K562 (cell line): ENCODE measurements around the gene RPLP2. TPM values are rescaled to one million over a fixed set of nuclear protein-coding genes. Genes with fewer than 3 reads are reported as not detected.

ENCODE experiments used
- CBX3 ChIP-seq, 2 experiments: IDR thresholded peaks; 1 replicate in 1 of 2; 2 replicates in 1 of 2; pipeline ENCODE4 v1.6.1; 2012; ENCODE audit warnings: inconsistent platforms in 2 of 2, low read length in 2 of 2, borderline replicate concordance in 1 of 2, control low read depth in 1 of 2
- ELK3 ChIP-seq: fragments of 450-650 bp; formaldehyde crosslinking; IDR thresholded peaks from 2 replicates; pipeline ENCODE4 v1.4.0; 2020; ENCODE audit warnings: mild to moderate bottlenecking
- HSF4 ChIP-seq: fragments of 250-450 bp; sonication (Bioruptor Pico); IDR thresholded peaks from 2 replicates; pipeline ENCODE4 v2.1.2; 2022; ENCODE audit warnings: mild to moderate bottlenecking, moderate library complexity, borderline replicate concordance
- JUN ChIP-seq, 2 experiments: sonication (generic) in 1 of 2; formaldehyde crosslinking in 1 of 2; IDR thresholded peaks; 2 replicates each; pipeline versions ENCODE4 v1.6.1 to v1.8.0; 2012 to 2022; ENCODE audit warnings: borderline replicate concordance in 2 of 2, mild to moderate bottlenecking in 2 of 2, improper control_type of control experiment in 1 of 2, low read depth in 1 of 2, low read length in 1 of 2, missing genetic modification reagents in 1 of 2
- KDM2B ChIP-seq: fragments of 250-450 bp; sonication (Bioruptor Pico); IDR thresholded peaks from 2 replicates; pipeline ENCODE4 v1.8.0; 2021; ENCODE audit warnings: mild to moderate bottlenecking, moderate library complexity
- MGA ChIP-seq: fragments of 450-650 bp; IDR thresholded peaks from 2 replicates; pipeline ENCODE4 v1.6.1; 2016; ENCODE audit warnings: mild to moderate bottlenecking, moderate library complexity
- RBM15 ChIP-seq: fragments of 200-400 bp; formaldehyde crosslinking; IDR thresholded peaks from 2 replicates; pipeline ENCODE4 v1.6.1; 2018; ENCODE audit warnings: mild to moderate bottlenecking, low read length, moderate library complexity; ENCODE audit not compliant: insufficient read depth
- RBM25 ChIP-seq: fragments of 200-400 bp; formaldehyde crosslinking; IDR thresholded peaks from 2 replicates; pipeline ENCODE4 v1.6.1; 2018; ENCODE audit warnings: low read length, low read depth, moderate library complexity; ENCODE audit not compliant: severe bottlenecking
- TCF7 ChIP-seq: sonication (generic); IDR thresholded peaks from 2 replicates; pipeline ENCODE4 v1.6.1; 2016; ENCODE audit warnings: antibody characterized with exemption, borderline replicate concordance
- polyA plus RNA-seq, 8 experiments: library from polyadenylated mRNA; depleted of rRNA in 4 of 8; stranded (reverse) in 5 of 8; unstranded in 3 of 8; fragments of >200 nt; fragmentation: Nextera tagmentation in 2 of 8; fragmentation: Illumina TruSeq in 1 of 8; extraction: Ambion mirVana in 2 of 8; extraction: Trizol in 1 of 8; gene quantifications; 2 replicates each; pipeline versions ENCODE4 v1.2.1 to v1.2.3, GENCODE V29; 2011 to 2014; ENCODE audit warnings: inconsistent platforms in 1 of 8, missing spikeins in 1 of 8
- total RNA-seq, 7 experiments: library from RNA; depleted of rRNA in 6 of 7; stranded (reverse); fragments of >200 nt in 6 of 7; fragmentation: Illumina TruSeq in 2 of 7; extraction: Trizol in 2 of 7; gene quantifications; 2 replicates each; pipeline versions ENCODE4 v1.2.1 to v1.2.3, GENCODE V29; 2011 to 2021; ENCODE audit warnings: low replicate concordance in 1 of 7
- TF ChIP-seq, protein P1 (sequence below): fragments of 250-450 bp; sonication (Bioruptor Pico); IDR thresholded peaks from 2 replicates; pipeline ENCODE4 v1.4.0; 2020; ENCODE audit warnings: mild to moderate bottlenecking, moderate library complexity, borderline replicate concordance

The RPLP2 gene
- total and polyA plus RNA-seq, 9 of the 15 experiments (the other 6 are each of a cell fraction or from before 2014, with no cell fraction given): 528 to 3,807 (median 1,633) TPM

DNA sequence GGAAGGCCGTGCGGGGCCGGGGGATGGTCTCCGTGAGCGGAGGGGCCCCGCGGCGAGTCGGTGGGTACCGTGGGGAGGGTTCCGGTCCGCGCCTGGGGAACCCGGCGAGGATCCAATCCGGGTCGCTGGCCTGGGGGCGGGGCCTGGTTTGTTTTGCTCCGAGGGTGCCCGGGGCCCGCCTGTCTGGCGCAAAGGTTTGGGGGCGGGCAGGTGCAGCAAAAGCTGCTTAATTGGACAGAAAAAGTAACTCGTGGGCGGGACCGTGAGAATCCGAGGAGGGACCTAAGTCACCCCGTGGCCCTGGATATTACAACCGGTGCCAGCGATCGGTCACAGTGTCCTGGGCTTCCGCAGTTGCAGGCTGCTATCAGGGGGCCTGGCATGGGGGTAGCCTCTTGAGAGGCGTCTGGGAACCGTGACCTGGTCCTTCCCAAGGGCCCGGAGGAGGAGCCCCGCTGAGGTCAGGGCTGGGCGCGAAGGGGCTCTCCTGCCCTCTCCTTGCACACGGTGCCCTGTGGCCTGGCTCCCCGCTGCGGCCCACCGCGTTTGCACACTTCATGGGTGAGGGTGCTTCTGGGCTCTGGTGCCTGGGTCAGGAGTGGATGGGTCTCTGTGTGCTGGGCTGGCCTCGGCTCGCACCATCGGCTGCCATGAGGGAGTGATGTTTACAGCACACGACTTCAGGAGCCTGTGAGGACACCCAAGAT is 10.3 kb downstream of the RPLP2 start (continued):
- TF ChIP-seq MGA (no peak), HSF4 (no peak), TCF7 (no peak), CBX3 (IDR thresholded peaks at IDR 0.05; ENCODE audit: borderline replicate concordance in 1 of 2, low read length in 2 of 2) (no peak), KDM2B (CRISPR knock-in tag) (no peak), JUN (IDR thresholded peaks at IDR 0.05; ENCODE audit: borderline replicate concordance, low read depth, low read length) (no peak), JUN (CRISPR knock-in tag; IDR thresholded peaks at IDR 0.05; ENCODE audit: borderline replicate concordance) (peak; percentile 25; the same call in 1 of the 2 replicates), RBM25 (no peak), ELK3 (CRISPR knock-in tag) (no peak), RBM15 (no peak)
- TF ChIP-seq, protein P1, sequence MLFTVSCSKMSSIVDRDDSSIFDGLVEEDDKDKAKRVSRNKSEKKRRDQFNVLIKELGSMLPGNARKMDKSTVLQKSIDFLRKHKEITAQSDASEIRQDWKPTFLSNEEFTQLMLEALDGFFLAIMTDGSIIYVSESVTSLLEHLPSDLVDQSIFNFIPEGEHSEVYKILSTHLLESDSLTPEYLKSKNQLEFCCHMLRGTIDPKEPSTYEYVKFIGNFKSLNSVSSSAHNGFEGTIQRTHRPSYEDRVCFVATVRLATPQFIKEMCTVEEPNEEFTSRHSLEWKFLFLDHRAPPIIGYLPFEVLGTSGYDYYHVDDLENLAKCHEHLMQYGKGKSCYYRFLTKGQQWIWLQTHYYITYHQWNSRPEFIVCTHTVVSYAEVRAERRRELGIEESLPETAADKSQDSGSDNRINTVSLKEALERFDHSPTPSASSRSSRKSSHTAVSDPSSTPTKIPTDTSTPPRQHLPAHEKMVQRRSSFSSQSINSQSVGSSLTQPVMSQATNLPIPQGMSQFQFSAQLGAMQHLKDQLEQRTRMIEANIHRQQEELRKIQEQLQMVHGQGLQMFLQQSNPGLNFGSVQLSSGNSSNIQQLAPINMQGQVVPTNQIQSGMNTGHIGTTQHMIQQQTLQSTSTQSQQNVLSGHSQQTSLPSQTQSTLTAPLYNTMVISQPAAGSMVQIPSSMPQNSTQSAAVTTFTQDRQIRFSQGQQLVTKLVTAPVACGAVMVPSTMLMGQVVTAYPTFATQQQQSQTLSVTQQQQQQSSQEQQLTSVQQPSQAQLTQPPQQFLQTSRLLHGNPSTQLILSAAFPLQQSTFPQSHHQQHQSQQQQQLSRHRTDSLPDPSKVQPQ (CRISPR knock-in tag): no peak
